GM18868 (cell line): ENCODE measurements around the gene PPP1R13B.

ENCODE experiments used
- ATAC-seq: cut with Tn5 transposase; IDR thresholded peaks from one replicate; pipeline ENCODE4 v1.9.1; 2021; ENCODE audit warnings: mild to moderate bottlenecking, moderate library complexity; ENCODE audit not compliant: unreplicated experiment

PPP1R13B gene

DNA sequence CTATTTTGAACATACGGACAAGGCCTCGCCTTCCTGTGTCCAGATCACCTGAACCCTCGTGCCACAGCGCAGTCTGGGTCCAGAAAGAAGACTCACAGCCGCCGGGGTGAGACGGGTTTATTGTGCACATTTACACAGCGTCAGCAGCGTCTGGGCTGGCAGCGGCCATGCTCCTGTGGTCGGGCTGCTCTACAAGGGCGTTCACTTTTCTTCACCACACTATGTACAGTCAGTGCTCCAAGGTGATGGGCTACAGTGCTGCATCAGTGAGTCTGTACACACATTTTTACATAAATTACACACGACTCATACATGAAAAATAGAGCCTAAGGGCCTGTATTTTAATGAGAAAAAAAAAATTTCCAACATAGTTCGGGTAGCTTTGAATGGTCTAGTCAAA lies 113.7 kb downstream of the PPP1R13B start:
- ATAC-seq: no peak

GRCh38 chr14:103732868-103733620 lies 114.3 kb downstream of the PPP1R13B start:
- no peak for ATAC-seq

- no peak for ATAC-seq
These were observed 115.2 kb downstream of the PPP1R13B start for GRCh38 chr14:103731916-103732867.

DNA sequence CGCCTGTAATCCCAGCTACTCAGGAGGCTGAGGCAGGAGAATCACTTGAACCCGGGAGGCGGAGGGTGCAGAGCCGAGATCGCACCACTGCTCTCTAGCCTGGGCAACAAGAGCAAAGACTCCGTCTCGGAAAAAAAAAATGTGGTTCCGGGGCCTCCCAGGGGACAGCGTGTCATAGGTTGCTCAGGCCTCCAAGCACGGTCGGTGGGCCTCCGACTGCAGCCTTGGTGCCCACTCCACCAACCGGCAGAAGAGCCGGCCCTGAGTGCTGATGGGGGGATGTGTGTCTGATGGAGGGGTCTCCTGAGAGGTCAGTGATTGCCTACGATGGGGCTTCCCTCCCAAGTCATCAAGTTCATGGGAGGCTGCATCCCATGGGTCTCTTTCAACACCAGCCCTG lies 115.9 kb downstream of the PPP1R13B start:
- no peak for ATAC-seq

- ATAC-seq: no peak
These were observed 116.8 kb downstream of the PPP1R13B start for GRCh38 chr14:103730490-103731035.

GRCh38 chr14:103729496-103730448 lies 117.6 kb downstream of the PPP1R13B start:
- no peak for ATAC-seq

DNA sequence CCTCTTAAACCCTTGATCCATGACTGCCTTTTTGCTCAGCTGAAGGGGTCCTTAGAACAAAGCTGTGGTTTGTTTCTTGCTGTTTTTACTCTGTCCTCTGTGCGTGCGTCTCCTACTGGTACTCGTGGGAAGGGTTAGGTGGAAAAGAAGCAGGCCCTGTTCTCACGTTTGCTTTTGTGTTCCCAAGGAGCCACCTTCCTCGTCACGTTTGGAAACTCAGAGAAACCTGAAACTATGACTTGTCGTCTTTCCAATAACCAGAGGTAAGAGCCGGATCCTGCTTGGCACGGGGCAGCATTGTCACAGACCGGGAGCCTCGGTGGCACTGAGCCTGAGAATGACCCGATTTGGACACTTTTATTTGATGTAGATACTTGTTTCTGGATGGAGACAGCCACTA lies 118.7 kb downstream of the PPP1R13B start:
- ATAC-seq: no peak

- no peak for ATAC-seq
These were observed 119.2 kb downstream of the PPP1R13B start for GRCh38 chr14:103728141-103728540.

DNA sequence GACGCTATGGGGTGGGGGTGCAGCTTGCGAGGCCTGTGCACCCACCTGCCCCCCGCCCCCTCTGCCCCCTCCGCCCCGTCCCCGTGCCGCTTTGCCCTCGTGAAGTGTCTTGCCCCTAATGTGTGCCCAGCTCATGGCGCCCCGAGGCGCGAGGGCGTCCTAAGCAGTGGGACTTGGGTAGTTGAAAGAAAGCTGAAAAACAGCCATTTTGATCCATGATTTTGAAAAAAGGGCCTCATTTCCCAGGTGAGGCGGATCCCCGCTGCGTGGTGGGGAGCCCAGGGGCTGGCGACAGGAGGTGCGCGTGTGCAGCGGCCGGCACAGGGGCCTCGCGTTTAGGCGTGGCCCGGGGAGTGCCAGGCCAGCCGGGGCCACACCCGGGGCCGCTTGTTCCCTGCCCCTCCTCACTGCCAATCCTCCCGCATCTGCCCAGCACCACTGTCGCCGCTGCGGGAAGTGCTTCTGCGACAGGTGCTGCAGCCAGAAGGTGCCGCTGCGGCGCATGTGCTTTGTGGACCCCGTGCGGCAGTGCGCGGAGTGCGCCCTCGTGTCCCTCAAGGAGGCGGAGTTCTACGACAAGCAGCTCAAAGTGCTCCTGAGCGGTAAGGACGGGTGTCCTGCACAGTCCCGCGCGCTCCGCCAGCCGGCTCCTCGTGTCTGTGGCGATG lies 119.9 kb downstream of the PPP1R13B start:
- ATAC-seq: no peak

DNA sequence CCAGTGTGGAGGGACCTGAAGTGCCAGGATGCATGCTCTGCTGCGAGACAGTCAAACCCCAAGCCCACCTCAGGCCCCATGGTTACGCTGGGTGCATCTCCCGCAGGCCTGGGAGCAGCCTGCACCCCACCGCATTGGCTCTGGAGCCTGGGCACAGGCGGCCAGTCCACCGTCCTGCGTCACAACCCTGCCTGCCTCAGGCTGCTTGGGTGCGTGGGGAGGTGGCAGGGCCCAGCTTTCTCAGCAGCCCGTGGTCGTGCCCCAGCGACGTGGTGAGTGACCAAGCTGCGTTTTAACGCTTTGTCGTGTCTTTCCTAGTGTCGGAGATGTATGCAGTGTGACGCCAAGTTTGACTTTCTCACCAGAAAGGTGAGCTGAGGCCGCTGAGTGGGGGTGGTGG lies 120.9 kb downstream of the PPP1R13B start:
- ATAC-seq: no peak

GRCh38 chr14:103725739-103726395 lies 121.5 kb downstream of the PPP1R13B start:
- no peak for ATAC-seq

DNA sequence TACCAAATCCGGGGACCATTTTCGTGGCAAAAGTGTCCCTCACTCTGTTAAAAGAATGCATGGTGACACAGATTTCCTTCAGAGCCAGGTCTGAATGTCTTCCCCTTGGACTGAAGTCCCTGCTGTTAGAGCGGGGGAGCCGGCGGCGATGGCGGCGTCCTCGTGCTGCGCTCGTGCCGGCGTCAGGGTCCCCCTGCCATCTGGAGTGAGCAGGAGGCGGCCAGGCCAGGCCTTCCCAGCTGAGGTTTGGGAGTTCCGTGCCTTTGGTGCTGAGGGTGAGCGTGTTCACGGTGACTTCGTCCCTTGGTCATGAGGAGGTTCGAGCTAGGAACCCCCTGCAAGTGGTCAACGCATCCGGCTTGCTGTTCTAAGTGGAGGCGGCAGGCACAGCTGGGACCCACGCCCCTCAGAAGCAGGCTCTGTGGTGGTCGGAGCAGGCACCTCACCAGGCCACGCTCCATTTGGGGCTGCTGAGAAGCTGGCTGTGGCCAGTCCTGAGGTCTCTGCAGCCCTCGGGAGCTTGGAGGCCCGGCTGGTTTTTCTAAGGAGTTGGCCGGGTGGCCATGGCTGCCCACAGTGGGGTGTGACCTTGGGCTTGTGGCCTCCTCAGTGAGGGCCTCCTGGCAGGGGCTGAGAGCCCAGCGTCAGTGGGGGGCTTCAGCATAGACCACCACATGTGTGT lies 122.2 kb downstream of the PPP1R13B start:
- no peak for ATAC-seq

GRCh38 chr14:103724116-103724515 lies 123.3 kb downstream of the PPP1R13B start:
- ATAC-seq: no peak

- ATAC-seq: no peak
These were observed 123.7 kb downstream of the PPP1R13B start for GRCh38 chr14:103723748-103724081.

- ATAC-seq: no peak
These were observed 125.8 kb downstream of the PPP1R13B start for GRCh38 chr14:103721334-103722120.

- no peak for ATAC-seq
These were observed 127.6 kb downstream of the PPP1R13B start for GRCh38 chr14:103719751-103720150.

DNA sequence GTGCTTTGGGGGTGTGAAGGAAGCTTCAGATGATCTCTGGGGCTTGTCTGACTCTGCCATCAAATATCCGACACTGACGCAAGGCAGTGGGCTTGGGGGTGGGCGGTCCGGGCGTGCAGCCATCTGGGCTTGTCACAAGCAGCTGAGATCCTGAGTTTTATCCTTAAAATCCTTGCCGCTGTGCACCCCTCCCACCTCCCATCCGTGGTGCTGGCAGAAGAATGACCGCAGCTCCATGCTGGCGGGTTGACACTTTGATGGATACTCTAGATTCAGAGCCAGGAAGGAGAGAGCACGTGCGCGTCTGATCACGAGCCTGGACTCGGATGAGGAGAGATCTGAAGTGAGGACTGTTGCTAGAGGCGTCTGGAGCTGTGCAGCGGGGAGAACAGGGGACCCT lies 128.8 kb downstream of the PPP1R13B start:
- no peak for ATAC-seq

- no peak for ATAC-seq
These were observed 130.4 kb downstream of the PPP1R13B start for GRCh38 chr14:103716899-103717411.
